ENCODE measurements around the gene PDCD7.

The PDCD7 gene

GRCh38 chr15:65105038-65105437, 28.6 kb downstream of the PDCD7 start:
- H3K9ac ChIP-seq (ENCODE audit: low read depth, low read length): no peak overlapping the region
- ATAC-seq (ENCODE audit: insufficient read depth, low read depth): no peak

DNA sequence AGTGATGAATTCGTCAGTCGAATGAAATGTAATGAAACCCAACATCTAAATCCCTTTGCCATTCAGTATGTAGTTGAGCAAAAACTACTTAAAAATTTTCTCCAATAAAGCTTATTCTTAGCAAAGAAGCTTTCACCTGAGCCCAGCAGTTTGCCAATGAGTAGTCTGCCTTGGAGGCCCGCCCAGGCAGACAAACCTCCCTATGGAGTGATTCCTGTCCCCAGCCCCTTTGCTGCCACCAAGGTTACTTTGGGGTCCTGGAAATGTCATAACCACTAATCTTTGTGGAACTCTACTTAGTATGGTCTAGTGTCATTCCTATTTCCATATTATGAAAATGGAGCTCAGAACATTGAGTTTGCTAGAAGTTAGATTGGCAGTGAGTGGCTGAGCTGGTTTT, 30.7 kb downstream of the PDCD7 start:
- Histone ChIP-seq H3K9me3 (ENCODE audit: insufficient read depth, low read length, severe bottlenecking) (no peaks in the 10 kb centered on the region), H3K79me2 (ENCODE audit: insufficient read depth, low read length) (no peaks in the 10 kb centered on the region), H3K9ac (ENCODE audit: low read depth, low read length) (no peak overlapping the region), H4K20me1 (ENCODE audit: insufficient read depth, low read length) (no peaks in the 10 kb centered on the region), H3K4me1 (ENCODE audit: insufficient read depth, low read length) (no peaks in the 10 kb centered on the region), H3K27me3 (ENCODE audit: insufficient read depth, low read length, poor library complexity) (no peaks in the 10 kb centered on the region), H3K4me3 (ENCODE audit: low read depth in 1 of 2, low read length in 2 of 2) (no peak overlapping the region), H3K4me2 (ENCODE audit: insufficient read depth, low read length) (no peak overlapping the region), H3K27ac (ENCODE audit: low read length) (no peak overlapping the region), H3K36me3 (ENCODE audit: insufficient read depth, low read length) (peaks cover 47% of the 10 kb centered on the region), H2AFZ (ENCODE audit: low read depth, low read length) (no peak overlapping the region)
- no peak for ATAC-seq (ENCODE audit: insufficient read depth, low read depth)
- TF ChIP-seq CTCF (IDR thresholded peaks at IDR 0.05; ENCODE audit: borderline replicate concordance, extremely low read depth, low read length, poor library complexity, severe bottlenecking): no peak
- no peak for TF ChIP-seq EZH2 (IDR thresholded peaks at IDR 0.05; ENCODE audit: borderline replicate concordance, low read depth, low read length, severe bottlenecking)
- no peak for DNase-seq

More at GRCh38 chr15:65105038-65105437, 28.6 kb downstream of the PDCD7 start:
- H3K79me2 ChIP-seq (ENCODE audit: insufficient read depth, low read length): no peaks in the 10 kb centered on the region
- no peak overlapping the region for H2AFZ ChIP-seq (ENCODE audit: low read depth, low read length)
- no peak for TF ChIP-seq EZH2 (IDR thresholded peaks at IDR 0.05; ENCODE audit: borderline replicate concordance, low read depth, low read length, severe bottlenecking)
- TF ChIP-seq CTCF (IDR thresholded peaks at IDR 0.05; ENCODE audit: borderline replicate concordance, extremely low read depth, low read length, poor library complexity, severe bottlenecking): no peak
- no peak overlapping the region for H3K4me3 ChIP-seq (ENCODE audit: low read depth in 1 of 2, low read length in 2 of 2)
- DNase-seq: no peak
- H3K36me3 ChIP-seq (ENCODE audit: insufficient read depth, low read length): peaks cover 37% of the 10 kb centered on the region
- no peaks in the 10 kb centered on the region for H4K20me1 ChIP-seq (ENCODE audit: insufficient read depth, low read length)
- no peaks in the 10 kb centered on the region for H3K4me1 ChIP-seq (ENCODE audit: insufficient read depth, low read length)
- H3K27me3 ChIP-seq (ENCODE audit: insufficient read depth, low read length, poor library complexity): no peaks in the 10 kb centered on the region
- no peak overlapping the region for H3K4me2 ChIP-seq (ENCODE audit: insufficient read depth, low read length)
- H3K27ac ChIP-seq (ENCODE audit: low read length): no peak overlapping the region
- no peaks in the 10 kb centered on the region for H3K9me3 ChIP-seq (ENCODE audit: insufficient read depth, low read length, severe bottlenecking)

DNA sequence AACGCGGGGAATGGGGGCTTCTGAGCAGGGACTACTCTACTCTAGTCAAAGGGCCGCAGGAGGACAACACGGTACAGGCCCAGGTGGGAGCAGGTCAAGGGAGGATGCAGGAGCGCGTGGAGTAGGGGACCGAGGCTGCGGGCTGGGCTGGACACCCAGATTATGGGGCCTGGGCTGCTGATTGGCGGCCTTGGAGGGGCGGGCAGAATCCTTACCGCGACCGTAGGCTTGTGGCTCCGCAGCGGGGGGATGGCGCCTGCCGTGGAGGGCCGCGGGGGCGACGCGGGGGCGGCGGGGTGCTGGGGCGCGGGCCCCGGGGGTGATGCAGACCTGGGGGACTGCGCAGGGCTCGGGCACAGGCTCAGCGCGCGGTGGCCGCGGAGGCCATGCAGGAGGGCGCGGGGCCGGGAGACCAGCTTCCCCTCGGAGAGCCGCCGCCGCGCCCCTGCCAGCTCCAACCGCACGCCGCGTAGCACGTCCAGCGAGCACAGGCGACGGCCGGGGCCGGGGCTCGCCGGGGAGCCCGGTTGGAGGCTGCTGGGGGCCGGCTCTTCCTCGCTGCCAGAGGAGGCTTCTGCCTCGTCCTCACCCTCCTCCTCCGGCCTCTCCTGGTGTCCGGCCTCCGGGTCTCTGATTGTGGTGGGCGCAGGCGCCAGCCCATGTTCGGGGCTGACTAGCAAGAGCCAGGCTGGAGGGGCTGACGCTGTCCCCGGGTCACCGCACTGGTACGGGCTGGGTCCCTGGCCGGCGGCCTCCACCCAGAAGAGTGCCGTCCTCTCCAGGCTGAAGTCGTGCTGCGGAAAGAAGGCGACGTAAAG, 31.5 kb downstream of the PDCD7 start:
- no peaks in the 10 kb centered on the region for H3K4me1 ChIP-seq (ENCODE audit: insufficient read depth, low read length)
- no peak for TF ChIP-seq CTCF (IDR thresholded peaks at IDR 0.05; ENCODE audit: borderline replicate concordance, extremely low read depth, low read length, poor library complexity, severe bottlenecking)
- TF ChIP-seq EZH2 (IDR thresholded peaks at IDR 0.05; ENCODE audit: borderline replicate concordance, low read depth, low read length, severe bottlenecking): no peak
- H3K9me3 ChIP-seq (ENCODE audit: insufficient read depth, low read length, severe bottlenecking): no peaks in the 10 kb centered on the region
- no peak for DNase-seq
- H3K79me2 ChIP-seq (ENCODE audit: insufficient read depth, low read length): no peaks in the 10 kb centered on the region
- H3K36me3 ChIP-seq (ENCODE audit: insufficient read depth, low read length): peaks cover 47% of the 10 kb centered on the region
- no peak for ATAC-seq (ENCODE audit: insufficient read depth, low read depth)
- no peak overlapping the region for H3K4me3 ChIP-seq (ENCODE audit: low read depth in 1 of 2, low read length in 2 of 2)
- H4K20me1 ChIP-seq (ENCODE audit: insufficient read depth, low read length): no peaks in the 10 kb centered on the region
- no peak overlapping the region for H3K9ac ChIP-seq (ENCODE audit: low read depth, low read length)
- H3K4me2 ChIP-seq (ENCODE audit: insufficient read depth, low read length): no peak overlapping the region
- H3K27ac ChIP-seq (ENCODE audit: low read length): no peak overlapping the region
- no peak overlapping the region for H2AFZ ChIP-seq (ENCODE audit: low read depth, low read length)
- H3K27me3 ChIP-seq (ENCODE audit: insufficient read depth, low read length, poor library complexity): no peaks in the 10 kb centered on the region
